K562 (cell line): ENCODE data around the gene TEX261. TPM values are rescaled to one million over a fixed set of nuclear protein-coding genes. Genes with fewer than 3 reads are reported as not detected.
A peak's percentile ranks its signal among the peaks of the same experiment; 100 is the strongest.

Source experiments
- DNMT1 ChIP-seq: fragments of 450-650 bp; IDR thresholded peaks from 2 replicates; pipeline ENCODE4 v1.6.1; 2016; ENCODE audit warnings: antibody characterized with exemption, mild to moderate bottlenecking
- ELF1 ChIP-seq: fragments of 200-800 bp; sonication (Bioruptor generic); IDR thresholded peaks from 2 replicates; pipeline ENCODE4 v1.6.1; 2016; ENCODE audit warnings: missing genetic modification characterization, missing compliant biosample characterization
- HDGF ChIP-seq: fragments of 450-650 bp; IDR thresholded peaks from 2 replicates; pipeline ENCODE4 v1.6.1; 2016
- HMGN3 ChIP-seq: IDR thresholded peaks from 2 replicates; pipeline ENCODE4 v1.6.1; 2011; ENCODE audit warnings: borderline replicate concordance, low read depth, mild to moderate bottlenecking, mixed read lengths, low read length; ENCODE audit not compliant: insufficient read length; ENCODE audit errors: extremely low read depth
- KDM5B ChIP-seq: fragments of 200-600 bp; sonication (generic); IDR thresholded peaks from 2 replicates; pipeline ENCODE4 v1.6.1; 2012; ENCODE audit warnings: low read depth, mild to moderate bottlenecking, moderate library complexity, low read length, control low read depth, inconsistent platforms; ENCODE audit not compliant: insufficient replicate concordance
- MAFF ChIP-seq: IDR thresholded peaks from 2 replicates; pipeline ENCODE4 v1.6.1; 2012; ENCODE audit warnings: low read length, improper control_type of control experiment
- MYNN ChIP-seq, 2 experiments: sonication (generic); formaldehyde crosslinking in 1 of 2; IDR thresholded peaks; 2 replicates each; pipeline versions ENCODE4 v1.5.0 to v1.6.1; 2016 to 2020; ENCODE audit warnings: antibody characterized with exemption in 1 of 2, missing genetic modification reagents in 1 of 2
- NCOA2 ChIP-seq, 2 experiments: fragments of 450-650 bp; IDR thresholded peaks; 2 replicates each; pipeline ENCODE4 v1.6.1; 2018; ENCODE audit warnings: mild to moderate bottlenecking in 2 of 2, moderate library complexity in 1 of 2; ENCODE audit not compliant: partially characterized antibody in 2 of 2
- POLR2G ChIP-seq: fragments of 200-400 bp; formaldehyde crosslinking; IDR thresholded peaks from 2 replicates; pipeline ENCODE4 v1.6.1; 2017; ENCODE audit warnings: low read depth, mild to moderate bottlenecking, antibody characterized with exemption, low read length, moderate library complexity
- RBFOX2 ChIP-seq: fragments of 200-400 bp; formaldehyde crosslinking; IDR thresholded peaks from 2 replicates; pipeline ENCODE4 v1.6.1; 2017; ENCODE audit warnings: low read depth, mild to moderate bottlenecking, low read length, moderate library complexity
- RBM39 ChIP-seq: fragments of 200-400 bp; formaldehyde crosslinking; optimal IDR thresholded peaks from 2 replicates; pipeline ENCODE3; 2018; ENCODE audit warnings: low read depth, low read length
- RCOR1 ChIP-seq, 2 experiments: IDR thresholded peaks; 2 replicates each; pipeline ENCODE4 v1.6.1; 2012; ENCODE audit warnings: low read depth in 2 of 2, low read length in 2 of 2, borderline replicate concordance in 1 of 2, improper control_type of control experiment in 1 of 2
- RNF219 ChIP-seq: fragments of 250-450 bp; sonication (Bioruptor Pico); IDR thresholded peaks from 2 replicates; pipeline ENCODE4 v1.5.0; 2022; ENCODE audit warnings: mild to moderate bottlenecking
- THAP12 ChIP-seq: fragments of 250-450 bp; sonication (Bioruptor Pico); IDR thresholded peaks from 2 replicates; pipeline ENCODE4 v1.9.0; 2021; ENCODE audit warnings: mild to moderate bottlenecking, inconsistent platforms
- YY1 ChIP-seq, 3 experiments: IDR thresholded peaks; 2 replicates each; pipeline ENCODE4 v1.6.1; 2011; ENCODE audit warnings: low read length in 2 of 3, mild to moderate bottlenecking in 2 of 3, moderate library complexity in 2 of 3, borderline replicate concordance in 1 of 3, control low read depth in 1 of 3, low read depth in 1 of 3; ENCODE audit not compliant: insufficient read depth in 3 of 3, insufficient replicate concordance in 2 of 3, control insufficient read depth in 1 of 3, insufficient read length in 1 of 3; ENCODE audit errors: extremely low read depth in 1 of 3
- ZBTB7A ChIP-seq: IDR thresholded peaks from 2 replicates; pipeline ENCODE4 v1.6.1; 2011; ENCODE audit warnings: low read depth, mild to moderate bottlenecking, low read length, moderate library complexity, borderline replicate concordance; ENCODE audit not compliant: control insufficient read depth
- ZNF324 ChIP-seq: fragments of 250-450 bp; sonication (Bioruptor Pico); IDR thresholded peaks from 2 replicates; pipeline ENCODE4 v1.4.0; 2020; ENCODE audit warnings: mild to moderate bottlenecking
- ZNF639 ChIP-seq, 2 experiments: fragments of 200-800 bp in 1 of 2; sonication (Bioruptor generic) in 1 of 2; sonication (generic) in 1 of 2; formaldehyde crosslinking in 1 of 2; IDR thresholded peaks in 1 of 2; conservative IDR thresholded peaks in 1 of 2; 2 replicates each; pipeline versions ENCODE4 v1.5.0 to v1.6.1; 2016 to 2020; ENCODE audit warnings: missing compliant biosample characterization in 1 of 2, missing genetic modification characterization in 1 of 2, missing genetic modification reagents in 1 of 2
- ZNF780A ChIP-seq: fragments of 250-450 bp; sonication (Bioruptor Pico); IDR thresholded peaks from 2 replicates; pipeline ENCODE4 v1.5.0; 2021; ENCODE audit warnings: mild to moderate bottlenecking
- polyA plus RNA-seq, 8 experiments: library from polyadenylated mRNA; depleted of rRNA in 4 of 8; stranded (reverse) in 5 of 8; unstranded in 3 of 8; fragments of >200 nt; fragmentation: Nextera tagmentation in 2 of 8; fragmentation: Illumina TruSeq in 1 of 8; extraction: Ambion mirVana in 2 of 8; extraction: Trizol in 1 of 8; gene quantifications; 2 replicates each; pipeline versions ENCODE4 v1.2.1 to v1.2.3, GENCODE V29; 2011 to 2014; ENCODE audit warnings: inconsistent platforms in 1 of 8, missing spikeins in 1 of 8
- total RNA-seq, 7 experiments: library from RNA; depleted of rRNA in 6 of 7; stranded (reverse); fragments of >200 nt in 6 of 7; fragmentation: Illumina TruSeq in 2 of 7; extraction: Trizol in 2 of 7; gene quantifications; 2 replicates each; pipeline versions ENCODE4 v1.2.1 to v1.2.3, GENCODE V29; 2011 to 2021; ENCODE audit warnings: low replicate concordance in 1 of 7

TEX261 gene
- total and polyA plus RNA-seq, 9 of the 15 experiments (the other 6 are each of a cell fraction or from before 2014, with no cell fraction given) = 11.9 to 110 (median 51.9) TPM

- TF ChIP-seq ZNF639 (CRISPR knock-in tag; conservative IDR thresholded peaks at IDR 0.05 in 1 of 2, IDR thresholded peaks at IDR 0.05 in 1 of 2) (peak in 1 of 2 experiments; percentile 98; a peak in 2 of 4 replicates), NCOA2 (IDR thresholded peaks at IDR 0.05; ENCODE audit: partially characterized antibody in 2 of 2) (no peak), DNMT1 (peak; percentile 78; the same call in 1 of the 2 replicates), HMGN3 (peak; percentile 85), RBM39 (no peak), THAP12 (CRISPR knock-in tag) (peak; percentile 99), RNF219 (CRISPR knock-in tag) (no peak), MYNN (IDR thresholded peaks at IDR 0.05) (0 out of 2 replicates have a peak, but pooled peaks have one; percentile 11), MYNN (CRISPR knock-in tag; IDR thresholded peaks at IDR 0.05) (no peak), ZBTB7A (peak; percentile 82; the same call in 1 of the 2 replicates), HDGF (no peak), POLR2G (peak; percentile 86), RCOR1 (IDR thresholded peaks at IDR 0.05; ENCODE audit: borderline replicate concordance in 1 of 2, low read depth in 2 of 2, low read length in 2 of 2) (peak in 1 of 2 experiments; percentile 49; a peak in 1 of 4 replicates), YY1 (IDR thresholded peaks at IDR 0.05; ENCODE audit: borderline replicate concordance in 1 of 3, control insufficient read depth in 1 of 3, extremely low read depth in 1 of 3, insufficient read depth in 3 of 3, insufficient read length in 1 of 3, insufficient replicate concordance in 2 of 3, low read depth in 1 of 3, low read length in 2 of 3) (peak in 2 of 3 experiments; percentile 52 to 72), RBFOX2 (peak; percentile 69), ZNF780A (CRISPR knock-in tag) (no peak), ZNF324 (CRISPR knock-in tag) (no peak), MAFF (no peak), KDM5B (peak; percentile 72), ELF1 (tag) (no peak; the same call in 1 of the 2 replicates)
These were observed at the start of gene TEX261 (continued) for GRCh38 chr2:70994699-70995425.
